B cell (primary cell): ENCODE results near the gene ZFAND4.

Experiments used
- CTCF ChIP-seq: fragments of 200-600 bp; IDR thresholded peaks from one replicate; pipeline ENCODE4 v1.8.0; 2022; ENCODE audit warnings: antibody characterized with exemption, mild to moderate bottlenecking
- EZH2 ChIP-seq: IDR thresholded peaks from 2 replicates; pipeline ENCODE4 v1.6.1; 2012; ENCODE audit warnings: borderline replicate concordance, low read depth, mild to moderate bottlenecking, moderate library complexity, low read length; ENCODE audit not compliant: insufficient read depth, poor library complexity, severe bottlenecking

GRCh38 chr10:45575966-45576597 lies 96.5 kb downstream of the ZFAND4 start:
- no peak for TF ChIP-seq CTCF
- no peak for TF ChIP-seq EZH2
